Neural cell (in vitro differentiated cells): Measurements from ENCODE around the gene PYGM. TPM values are rescaled to one million over a fixed set of nuclear protein-coding genes. Genes with fewer than 3 reads are reported as not detected.

Experiments
- H2AFZ ChIP-seq: fragments of 200-600, 300-800 bp; sonication (generic), shearing (Covaris generic); 2 replicates; pipeline ENCODE4 v1.6.0; 2014; ENCODE audit warnings: low read depth, mild to moderate bottlenecking, antibody characterized with exemption, low read length, moderate library complexity
- H3F3A ChIP-seq: fragments of 200-600 bp; shearing (Covaris generic); 2 replicates; pipeline ENCODE4 v1.6.1; 2016; ENCODE audit warnings: mild to moderate bottlenecking, moderate library complexity, mixed read lengths, antibody characterized with exemption, low read length; ENCODE audit not compliant: insufficient read depth, poor library complexity, severe bottlenecking
- H3K27ac ChIP-seq: fragments of 200-600, 300-800 bp; sonication (generic), shearing (Covaris generic); 2 replicates; pipeline ENCODE4 v1.5.1; 2014; ENCODE audit warnings: mild to moderate bottlenecking, low read length, moderate library complexity
- H3K27me3 ChIP-seq: fragments of 300-800, 200-600 bp; sonication (generic), shearing (Covaris generic); 2 replicates; pipeline ENCODE4 v1.6.0; 2014; ENCODE audit warnings: mild to moderate bottlenecking, low read depth, low read length, moderate library complexity; ENCODE audit not compliant: insufficient read depth
- H3K36me3 ChIP-seq: fragments of 300-800, 200-600 bp; sonication (generic), shearing (Covaris generic); 2 replicates; pipeline ENCODE4 v1.5.1; 2014; ENCODE audit warnings: mild to moderate bottlenecking, antibody characterized with exemption, low read length, moderate library complexity; ENCODE audit not compliant: insufficient read depth
- H3K4me2 ChIP-seq: fragments of 300-800, 200-600 bp; sonication (generic), shearing (Covaris generic); 2 replicates; pipeline ENCODE4 v1.6.0; 2014; ENCODE audit warnings: mild to moderate bottlenecking, low read length
- H3K4me3 ChIP-seq: fragments of 300-800, 200-600 bp; sonication (generic), shearing (Covaris generic); 2 replicates; pipeline ENCODE4 v1.5.1; 2014; ENCODE audit warnings: mild to moderate bottlenecking, low read length, moderate library complexity
- H3K79me2 ChIP-seq: fragments of 200-600 bp; shearing (Covaris generic); replicated peaks from 2 replicates; pipeline ENCODE4 v1.6.0; 2014; ENCODE audit warnings: mild to moderate bottlenecking, low read length, moderate library complexity; ENCODE audit not compliant: insufficient read depth
- H3K9ac ChIP-seq: fragments of 300-800, 200-600 bp; sonication (generic), shearing (Covaris generic); 2 replicates; pipeline ENCODE4 v1.6.1; 2016; ENCODE audit warnings: mild to moderate bottlenecking, low read length, mixed read lengths
- H3K9me2 ChIP-seq: fragments of 200-600 bp; shearing (Covaris generic); 2 replicates; pipeline ENCODE4 v1.6.1; 2016; ENCODE audit warnings: mild to moderate bottlenecking, low read length, mixed read lengths; ENCODE audit not compliant: insufficient read depth
- H3K9me3 ChIP-seq: fragments of 200-600, 300-800 bp; sonication (generic), shearing (Covaris generic); 2 replicates; pipeline ENCODE4 v1.6.1; 2016; ENCODE audit warnings: mild to moderate bottlenecking, mixed run types, low read length, moderate library complexity, mixed read lengths
- H4K20me1 ChIP-seq: fragments of 200-600 bp; shearing (Covaris generic); 2 replicates; pipeline ENCODE4 v1.6.1; 2016; ENCODE audit warnings: mild to moderate bottlenecking, mixed run types; ENCODE audit not compliant: insufficient read depth
- EP300 ChIP-seq: fragments of 450-650 bp; conservative IDR thresholded peaks from 2 replicates; pipeline ENCODE4 v1.6.1; 2014; ENCODE audit warnings: antibody characterized with exemption, mild to moderate bottlenecking, moderate library complexity; ENCODE audit not compliant: poor library complexity, severe bottlenecking
- EZH2 ChIP-seq: fragments of 200-600, 300-800 bp; shearing (Covaris generic), sonication (generic); IDR thresholded peaks from 2 replicates; pipeline ENCODE4 v1.6.1; 2014; ENCODE audit warnings: antibody characterized with exemption, low read length, borderline replicate concordance, mild to moderate bottlenecking; ENCODE audit not compliant: insufficient read depth, poor library complexity, severe bottlenecking
- MXI1 ChIP-seq: fragments of 450-650 bp; conservative IDR thresholded peaks from 2 replicates; pipeline ENCODE4 v1.6.1; 2014; ENCODE audit warnings: antibody characterized with exemption, mild to moderate bottlenecking; ENCODE audit not compliant: poor library complexity, severe bottlenecking
- POLR2AphosphoS5 ChIP-seq: IDR thresholded peaks from 2 replicates; pipeline ENCODE4 v1.6.1; 2012
- RAD21 ChIP-seq: fragments of 450-650 bp; conservative IDR thresholded peaks from 2 replicates; pipeline ENCODE4 v1.6.1; 2014; ENCODE audit warnings: antibody characterized with exemption, mild to moderate bottlenecking, moderate library complexity
- SMC3 ChIP-seq: fragments of 450-650 bp; conservative IDR thresholded peaks from 2 replicates; pipeline ENCODE4 v1.6.1; 2014; ENCODE audit warnings: antibody characterized with exemption, mild to moderate bottlenecking, moderate library complexity; ENCODE audit not compliant: poor library complexity
- TAF1 ChIP-seq: IDR thresholded peaks from 2 replicates; pipeline ENCODE4 v1.6.1; 2012; ENCODE audit warnings: low read depth
- polyA plus RNA-seq: library from polyadenylated mRNA; depleted of rRNA; stranded (reverse); fragments of >200 nt; gene quantifications from 2 replicates; pipeline ENCODE4 v1.2.3, GENCODE V29; 2014
- TF ChIP-seq, protein P1 (sequence below): IDR thresholded peaks from 2 replicates; pipeline ENCODE4 v1.6.1; 2012; ENCODE audit warnings: borderline replicate concordance
- TF ChIP-seq, protein P2 (sequence below): fragments of 450-650 bp; IDR thresholded peaks from 2 replicates; pipeline ENCODE4 v1.5.1; 2014; ENCODE audit warnings: antibody characterized with exemption, mild to moderate bottlenecking, moderate library complexity; ENCODE audit not compliant: poor library complexity, severe bottlenecking

The PYGM gene
- polyA plus RNA-seq, 1 donor from 2014 or later: 0.43 TPM

DNA sequence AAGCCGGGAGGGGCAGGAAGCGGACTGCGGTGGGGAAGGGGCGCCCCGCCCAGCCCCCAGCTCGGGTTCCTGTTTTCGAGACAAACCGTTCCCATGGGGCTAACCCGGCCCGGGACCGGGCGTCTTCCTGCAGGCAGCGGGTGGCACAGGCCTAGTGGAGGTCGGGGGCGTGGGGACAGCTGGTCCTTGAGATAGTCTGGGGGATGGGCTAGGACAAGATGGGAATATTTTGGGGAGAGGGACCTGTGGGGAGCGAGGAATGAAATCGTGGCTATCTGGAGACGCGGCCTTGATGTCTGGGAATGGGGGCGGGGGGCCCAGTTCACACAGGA, 14.6 kb downstream of the PYGM start:
- TF ChIP-seq, protein P1, sequence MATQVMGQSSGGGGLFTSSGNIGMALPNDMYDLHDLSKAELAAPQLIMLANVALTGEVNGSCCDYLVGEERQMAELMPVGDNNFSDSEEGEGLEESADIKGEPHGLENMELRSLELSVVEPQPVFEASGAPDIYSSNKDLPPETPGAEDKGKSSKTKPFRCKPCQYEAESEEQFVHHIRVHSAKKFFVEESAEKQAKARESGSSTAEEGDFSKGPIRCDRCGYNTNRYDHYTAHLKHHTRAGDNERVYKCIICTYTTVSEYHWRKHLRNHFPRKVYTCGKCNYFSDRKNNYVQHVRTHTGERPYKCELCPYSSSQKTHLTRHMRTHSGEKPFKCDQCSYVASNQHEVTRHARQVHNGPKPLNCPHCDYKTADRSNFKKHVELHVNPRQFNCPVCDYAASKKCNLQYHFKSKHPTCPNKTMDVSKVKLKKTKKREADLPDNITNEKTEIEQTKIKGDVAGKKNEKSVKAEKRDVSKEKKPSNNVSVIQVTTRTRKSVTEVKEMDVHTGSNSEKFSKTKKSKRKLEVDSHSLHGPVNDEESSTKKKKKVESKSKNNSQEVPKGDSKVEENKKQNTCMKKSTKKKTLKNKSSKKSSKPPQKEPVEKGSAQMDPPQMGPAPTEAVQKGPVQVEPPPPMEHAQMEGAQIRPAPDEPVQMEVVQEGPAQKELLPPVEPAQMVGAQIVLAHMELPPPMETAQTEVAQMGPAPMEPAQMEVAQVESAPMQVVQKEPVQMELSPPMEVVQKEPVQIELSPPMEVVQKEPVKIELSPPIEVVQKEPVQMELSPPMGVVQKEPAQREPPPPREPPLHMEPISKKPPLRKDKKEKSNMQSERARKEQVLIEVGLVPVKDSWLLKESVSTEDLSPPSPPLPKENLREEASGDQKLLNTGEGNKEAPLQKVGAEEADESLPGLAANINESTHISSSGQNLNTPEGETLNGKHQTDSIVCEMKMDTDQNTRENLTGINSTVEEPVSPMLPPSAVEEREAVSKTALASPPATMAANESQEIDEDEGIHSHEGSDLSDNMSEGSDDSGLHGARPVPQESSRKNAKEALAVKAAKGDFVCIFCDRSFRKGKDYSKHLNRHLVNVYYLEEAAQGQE: no peak
- TF ChIP-seq MXI1 (no peak), RAD21 (no peak), EZH2 (no peak), SMC3 (no peak), TAF1 (no peak), POLR2AphosphoS5 (no peak), EP300 (no peak)
- TF ChIP-seq, protein P2, sequence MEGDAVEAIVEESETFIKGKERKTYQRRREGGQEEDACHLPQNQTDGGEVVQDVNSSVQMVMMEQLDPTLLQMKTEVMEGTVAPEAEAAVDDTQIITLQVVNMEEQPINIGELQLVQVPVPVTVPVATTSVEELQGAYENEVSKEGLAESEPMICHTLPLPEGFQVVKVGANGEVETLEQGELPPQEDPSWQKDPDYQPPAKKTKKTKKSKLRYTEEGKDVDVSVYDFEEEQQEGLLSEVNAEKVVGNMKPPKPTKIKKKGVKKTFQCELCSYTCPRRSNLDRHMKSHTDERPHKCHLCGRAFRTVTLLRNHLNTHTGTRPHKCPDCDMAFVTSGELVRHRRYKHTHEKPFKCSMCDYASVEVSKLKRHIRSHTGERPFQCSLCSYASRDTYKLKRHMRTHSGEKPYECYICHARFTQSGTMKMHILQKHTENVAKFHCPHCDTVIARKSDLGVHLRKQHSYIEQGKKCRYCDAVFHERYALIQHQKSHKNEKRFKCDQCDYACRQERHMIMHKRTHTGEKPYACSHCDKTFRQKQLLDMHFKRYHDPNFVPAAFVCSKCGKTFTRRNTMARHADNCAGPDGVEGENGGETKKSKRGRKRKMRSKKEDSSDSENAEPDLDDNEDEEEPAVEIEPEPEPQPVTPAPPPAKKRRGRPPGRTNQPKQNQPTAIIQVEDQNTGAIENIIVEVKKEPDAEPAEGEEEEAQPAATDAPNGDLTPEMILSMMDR: no peak
- peak overlapping the region; percentile 62 for H3K4me2 ChIP-seq
- H3K9ac ChIP-seq: peak overlapping the region; percentile 61
- H3K9me2 ChIP-seq: no peaks in the 10 kb centered on the region
- H3K4me3 ChIP-seq: peak overlapping the region; percentile 65
- no peaks in the 10 kb centered on the region for H4K20me1 ChIP-seq
- H3K27me3 ChIP-seq: peaks cover 47% of the 10 kb centered on the region
- H3K79me2 ChIP-seq: no peaks in the 10 kb centered on the region
- no peak overlapping the region for H2AFZ ChIP-seq
- no peaks in the 10 kb centered on the region for H3K36me3 ChIP-seq
- H3K27ac ChIP-seq: no peak overlapping the region
- H3K9me3 ChIP-seq: no peaks in the 10 kb centered on the region
- H3F3A ChIP-seq: no peaks in the 10 kb centered on the region

DNA sequence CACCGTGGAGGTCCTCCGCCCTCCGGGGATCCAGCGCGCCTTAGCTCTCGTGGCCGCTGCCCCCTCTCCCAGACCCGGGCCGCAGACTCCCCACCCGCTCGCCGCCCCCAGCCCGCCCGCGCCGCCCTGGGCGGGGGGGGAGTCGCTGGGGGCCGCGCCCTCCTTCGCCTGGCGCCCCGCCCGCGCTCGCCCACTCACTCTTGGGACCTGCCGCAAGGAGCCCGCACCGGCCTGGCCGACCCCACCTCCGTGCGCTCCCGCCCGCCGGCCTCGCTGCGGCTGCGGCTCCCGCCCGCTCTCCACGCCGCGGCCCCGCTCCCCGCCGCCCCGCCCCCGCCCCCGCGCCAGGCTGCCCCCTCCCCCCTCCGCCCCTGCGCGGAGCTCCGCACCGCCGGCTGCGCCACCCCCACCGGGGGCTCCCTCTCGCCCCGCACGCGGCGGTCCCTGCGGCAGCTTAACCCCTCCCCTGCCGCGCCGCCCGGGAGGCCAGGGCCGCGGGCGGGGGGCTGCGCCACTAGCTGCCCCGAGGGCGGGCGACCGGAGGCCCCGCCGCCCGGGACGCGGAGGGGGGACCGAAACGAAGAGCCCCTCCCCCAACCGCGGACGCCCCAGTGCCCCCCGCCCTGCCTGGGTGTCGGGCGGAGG, 15.1 kb downstream of the PYGM start:
- no peaks in the 10 kb centered on the region for H3K9me3 ChIP-seq
- no peaks in the 10 kb centered on the region for H3F3A ChIP-seq
- H2AFZ ChIP-seq: no peak overlapping the region
- peak overlapping the region; percentile 65 for H3K4me3 ChIP-seq
- H3K9me2 ChIP-seq: no peaks in the 10 kb centered on the region
- H3K36me3 ChIP-seq: no peaks in the 10 kb centered on the region
- H3K27me3 ChIP-seq: peaks cover 49% of the 10 kb centered on the region
- H3K79me2 ChIP-seq: no peaks in the 10 kb centered on the region
- H4K20me1 ChIP-seq: no peaks in the 10 kb centered on the region
- TF ChIP-seq POLR2AphosphoS5 (peak; percentile 13), MXI1 (no peak), EZH2 (no peak)
- TF ChIP-seq, protein P2: no peak
- peak overlapping the region; percentile 61 for H3K9ac ChIP-seq
- no peak overlapping the region for H3K27ac ChIP-seq
- peak overlapping the region; percentile 62 for H3K4me2 ChIP-seq
